GM20431 (cell line): ENCODE results near the gene DNAJB4.
"Not testable (repeated sequence)": the region's sequence is repeated elsewhere in the genome, so short reads cannot be mapped to it uniquely, and the experiment has no call there.

Source experiments
- in situ Hi-C: fragments of 300-500 bp; cut with MseI, MboI; formaldehyde crosslinking; loops from one replicate; pipeline ENCODE4 v1.15.0; 2020; ENCODE audit warnings: low sequenced_read_pairs; ENCODE audit not compliant: unreplicated experiment

Gene DNAJB4

GRCh38 chr1:78058670-78059069 lies 53.9 kb downstream of the DNAJB4 start:
- in situ Hi-C loops, result no loop called here

GRCh38 chr1:78060857-78061563 lies 56.3 kb downstream of the DNAJB4 start:
- in situ Hi-C loops, result no loop called here

DNA sequence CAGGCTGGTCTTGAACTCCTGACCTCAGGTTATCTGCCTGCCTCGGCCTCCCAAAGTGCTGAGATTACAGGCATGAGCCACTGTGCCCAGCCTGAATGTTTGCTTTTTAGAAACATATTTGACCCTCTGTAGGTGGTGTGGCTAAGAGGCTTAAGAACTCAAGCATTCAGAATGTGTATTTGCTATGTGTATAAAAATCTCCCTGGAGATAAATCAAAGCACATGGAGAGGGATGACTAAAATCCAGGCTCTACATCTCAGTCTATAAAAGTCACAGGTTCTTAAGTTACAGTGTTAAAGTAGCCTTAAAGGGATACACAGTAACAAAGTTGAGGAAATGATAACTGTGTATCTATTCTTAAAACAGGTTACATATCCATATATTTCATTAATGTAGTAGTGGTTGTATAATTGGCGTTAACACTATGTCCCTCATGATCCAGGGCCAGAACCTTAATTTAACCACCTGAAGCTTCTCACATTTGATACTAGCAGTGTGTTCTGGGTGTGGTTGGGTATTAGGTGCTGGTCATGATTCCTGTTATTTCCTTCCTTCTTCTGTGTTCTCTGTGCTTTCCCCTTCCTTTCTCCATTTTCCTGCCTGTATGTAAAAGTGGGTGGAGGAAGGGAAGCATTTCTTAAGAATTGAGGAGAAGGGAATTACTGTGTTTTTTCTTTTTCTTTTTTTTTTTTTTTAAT lies 57.2 kb downstream of the DNAJB4 start:
- in situ Hi-C loops, result no loop called here

DNA sequence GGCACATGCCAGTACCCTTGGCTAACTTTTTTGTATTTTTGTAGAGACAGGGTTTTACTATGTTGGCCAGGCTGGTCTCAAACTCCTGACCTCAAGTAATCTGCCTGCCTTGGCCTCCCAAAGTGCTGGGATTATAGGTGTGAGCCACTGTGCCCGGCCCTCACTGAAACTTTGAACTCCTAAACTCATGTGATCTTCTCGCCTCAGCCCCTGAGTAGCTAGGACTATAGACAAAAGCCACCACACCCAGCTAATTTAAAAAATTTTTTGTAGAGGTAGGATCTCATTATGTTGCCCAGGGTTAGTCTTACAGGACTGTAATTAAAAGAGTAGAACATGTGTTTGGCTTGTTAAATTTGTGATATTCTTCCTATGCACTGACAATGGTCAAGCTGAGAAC lies 60.1 kb downstream of the DNAJB4 start:
- in situ Hi-C loops, result not testable (repeated sequence)
